Loucy (cell line): Measurements from ENCODE around the gene ERC1.

Experiments
- EZH2phosphoT487 ChIP-seq: fragments of 200-600 bp; IDR thresholded peaks from 2 replicates; pipeline ENCODE4 v1.6.1; 2018; ENCODE audit warnings: antibody characterized with exemption, mild to moderate bottlenecking, moderate library complexity, borderline replicate concordance
- TF ChIP-seq, protein P1 (sequence below): fragments of 200-600 bp; sonication (generic); conservative IDR thresholded peaks from 2 replicates; pipeline ENCODE4 v1.5.1; 2014; ENCODE audit warnings: mild to moderate bottlenecking, antibody characterized with exemption, low read length

DNA sequence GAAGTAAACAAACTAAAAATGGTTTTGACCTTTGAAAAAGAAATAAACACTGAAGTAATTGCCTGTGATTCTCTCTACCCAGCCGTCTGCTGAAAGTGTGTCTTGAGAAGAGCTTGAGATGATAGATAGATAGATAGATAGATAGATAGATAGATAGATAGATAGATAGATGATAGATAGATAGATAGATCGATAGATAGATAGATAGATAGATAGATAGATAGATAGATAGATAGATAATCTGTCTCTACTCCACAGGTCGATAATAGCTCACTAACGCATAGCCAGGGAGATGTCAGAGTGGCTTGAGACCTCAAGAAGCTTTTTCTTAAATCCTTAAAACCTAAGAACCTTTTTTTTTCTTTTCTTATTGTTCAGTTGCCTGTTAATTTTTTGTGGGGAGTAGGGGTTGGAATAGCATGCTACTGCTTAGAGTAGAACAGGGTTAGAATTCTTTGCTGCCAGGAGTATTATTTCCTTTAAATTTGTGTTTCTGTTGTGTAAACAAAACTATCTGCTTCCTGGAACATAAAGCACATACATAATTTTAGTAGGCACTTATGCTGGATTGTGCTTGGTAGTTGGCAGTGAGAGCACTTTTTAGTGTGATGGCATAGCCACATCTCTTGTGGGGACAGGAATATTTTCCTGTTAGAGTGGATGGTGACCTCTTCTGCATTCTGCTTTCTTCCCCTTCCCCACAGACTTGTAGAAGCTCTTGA lies 433.8 kb downstream of the ERC1 start:
- TF ChIP-seq EZH2phosphoT487: no peak
- TF ChIP-seq, protein P1, sequence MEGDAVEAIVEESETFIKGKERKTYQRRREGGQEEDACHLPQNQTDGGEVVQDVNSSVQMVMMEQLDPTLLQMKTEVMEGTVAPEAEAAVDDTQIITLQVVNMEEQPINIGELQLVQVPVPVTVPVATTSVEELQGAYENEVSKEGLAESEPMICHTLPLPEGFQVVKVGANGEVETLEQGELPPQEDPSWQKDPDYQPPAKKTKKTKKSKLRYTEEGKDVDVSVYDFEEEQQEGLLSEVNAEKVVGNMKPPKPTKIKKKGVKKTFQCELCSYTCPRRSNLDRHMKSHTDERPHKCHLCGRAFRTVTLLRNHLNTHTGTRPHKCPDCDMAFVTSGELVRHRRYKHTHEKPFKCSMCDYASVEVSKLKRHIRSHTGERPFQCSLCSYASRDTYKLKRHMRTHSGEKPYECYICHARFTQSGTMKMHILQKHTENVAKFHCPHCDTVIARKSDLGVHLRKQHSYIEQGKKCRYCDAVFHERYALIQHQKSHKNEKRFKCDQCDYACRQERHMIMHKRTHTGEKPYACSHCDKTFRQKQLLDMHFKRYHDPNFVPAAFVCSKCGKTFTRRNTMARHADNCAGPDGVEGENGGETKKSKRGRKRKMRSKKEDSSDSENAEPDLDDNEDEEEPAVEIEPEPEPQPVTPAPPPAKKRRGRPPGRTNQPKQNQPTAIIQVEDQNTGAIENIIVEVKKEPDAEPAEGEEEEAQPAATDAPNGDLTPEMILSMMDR: no peak
